GM12878 (cell line): ENCODE results near the gene TFR2. TPM values are rescaled to one million over a fixed set of nuclear protein-coding genes. Genes with fewer than 3 reads are reported as not detected.

Experiments
- ATAC-seq: fragments of 200-7000 bp; cut with Tn5 transposase; 3 replicates; pipeline ENCODE4 v1.9.1; 2020; ENCODE audit warnings: mild to moderate bottlenecking, moderate library complexity
- BruUV-seq: library from RNA; stranded (reverse); fragments of 400-500 nt; replicated peaks from 2 replicates; lab custom pipeline; 2021; lab: Mats Ljungman, UMichigan
- CTCF ChIA-PET: fragments of 300-600 bp; sonication (Branson Sonifier 250); formaldehyde crosslinking; extraction: SDS; loops from one replicate; lab custom pipeline; 2021; ENCODE audit warnings: inconsistent platforms; lab: Yijun Ruan, JAX
- POLR2A ChIA-PET: fragments of 350-600 bp; formaldehyde crosslinking; extraction: SDS; loops from one replicate; lab custom pipeline; 2021; ENCODE audit warnings: inconsistent platforms; lab: Charles Lee
- RAD21 ChIA-PET: fragments of 300-600 bp; sonication (Branson Sonifier 250); formaldehyde crosslinking; loops from one replicate; lab custom pipeline; 2023; ENCODE audit warnings: antibody characterized with exemption; ENCODE audit not compliant: unreplicated experiment; lab: Charles Lee
- SMC1A ChIA-PET: fragments of 300-600 bp; sonication (Branson Sonifier 250); formaldehyde crosslinking; loops from one replicate; lab custom pipeline; 2023; ENCODE audit not compliant: unreplicated experiment, uncharacterized antibody; lab: Charles Lee
- DNase-seq: peaks from one replicate; pipeline ENCODE4 v3.0.0-alpha.2; 2011; ENCODE audit warnings: low read depth, low spot score
- FAIRE-seq: peaks from 3 replicates; lab custom pipeline; 2011; peaks lifted over from hg19 to GRCh38; lab: Jason Lieb, UNC
- H2AFZ ChIP-seq: 2 replicates; pipeline ENCODE4 v1.6.0; 2011; ENCODE audit warnings: low read depth, low read length, control low read depth; ENCODE audit not compliant: control insufficient read depth
- H3K27ac ChIP-seq: 2 replicates; pipeline ENCODE4 v1.5.1; 2011; ENCODE audit warnings: control low read depth; ENCODE audit not compliant: control insufficient read depth, insufficient read depth
- H3K27me3 ChIP-seq, 2 experiments: replicated peaks in 1 of 2; 2 replicates each; pipeline versions ENCODE4 v1.6.0 to v1.6.1; 2011; ENCODE audit warnings: low read length in 1 of 2; ENCODE audit not compliant: control insufficient read depth in 2 of 2, insufficient read depth in 2 of 2
- H3K36me3 ChIP-seq, 2 experiments: 2 replicates each; pipeline ENCODE4 v1.5.1; 2011; ENCODE audit warnings: low read length in 1 of 2; ENCODE audit not compliant: control insufficient read depth in 2 of 2, insufficient read depth in 2 of 2
- H3K4me1 ChIP-seq: 2 replicates; pipeline ENCODE4 v1.6.1; 2011; ENCODE audit warnings: mild to moderate bottlenecking, low read length, moderate library complexity, mixed read lengths; ENCODE audit not compliant: control insufficient read depth, insufficient read depth
- H3K4me2 ChIP-seq: 2 replicates; pipeline ENCODE4 v1.6.0; 2011; ENCODE audit warnings: control low read depth; ENCODE audit not compliant: control insufficient read depth, insufficient read depth
- H3K4me3 ChIP-seq: fragments of 200-600 bp; sonication (generic); 2 replicates; pipeline ENCODE4 v1.5.1; 2016
- H3K79me2 ChIP-seq: 2 replicates; pipeline ENCODE4 v1.6.0; 2011; ENCODE audit warnings: low read length; ENCODE audit not compliant: control insufficient read depth, insufficient read depth
- H3K9ac ChIP-seq: 2 replicates; pipeline ENCODE4 v1.8.0; 2011; ENCODE audit warnings: low read length, control low read depth, mixed read lengths; ENCODE audit not compliant: control insufficient read depth, insufficient read depth
- H3K9me3 ChIP-seq: replicated peaks from 3 replicates; pipeline ENCODE4 v1.5.1; 2011; ENCODE audit warnings: mild to moderate bottlenecking, low read length; ENCODE audit not compliant: control insufficient read depth, insufficient read depth
- H4K20me1 ChIP-seq: 2 replicates; pipeline ENCODE4 v1.6.0; 2011; ENCODE audit not compliant: control insufficient read depth, insufficient read depth
- CEBPB ChIP-seq, 2 experiments: fragments of 150-350 bp in 1 of 2; IDR thresholded peaks; 2 replicates each; pipeline ENCODE4 v1.6.1; 2012 to 2014; ENCODE audit warnings: low read depth in 2 of 2, low read length in 2 of 2, borderline replicate concordance in 1 of 2, inconsistent platforms in 1 of 2
- ETV6 ChIP-seq, 2 experiments: fragments of 450-650 bp in 1 of 2; IDR thresholded peaks in 1 of 2; conservative IDR thresholded peaks in 1 of 2; 2 replicates each; pipeline ENCODE4 v1.6.1; 2014; ENCODE audit warnings: antibody characterized with exemption in 1 of 2, borderline replicate concordance in 1 of 2, low read depth in 1 of 2, mild to moderate bottlenecking in 1 of 2, moderate library complexity in 1 of 2
- EZH2 ChIP-seq: IDR thresholded peaks from 2 replicates; pipeline ENCODE4 v1.6.1; 2012; ENCODE audit warnings: low read depth, mild to moderate bottlenecking, control low read depth, inconsistent platforms, low read length, borderline replicate concordance; ENCODE audit not compliant: control insufficient read depth
- HDAC2 ChIP-seq: fragments of 200-600 bp; sonication (generic); IDR thresholded peaks from 2 replicates; pipeline ENCODE4 v1.6.1; 2017
- KDM1A ChIP-seq: fragments of 200-600 bp; sonication (generic); IDR thresholded peaks from 2 replicates; pipeline ENCODE4 v1.6.1; 2016; ENCODE audit warnings: borderline replicate concordance
- MAX ChIP-seq: IDR thresholded peaks from 2 replicates; pipeline ENCODE4 v1.6.1; 2012; ENCODE audit warnings: low read depth, low read length, improper control_type of control experiment
- MXI1 ChIP-seq: fragments of 150-350 bp; IDR thresholded peaks from 2 replicates; pipeline ENCODE4 v1.6.1; 2011; ENCODE audit warnings: low read depth, mild to moderate bottlenecking, inconsistent platforms, low read length, improper control_type of control experiment
- MYC ChIP-seq: IDR thresholded peaks from 2 replicates; pipeline ENCODE4 v1.6.1; 2011; ENCODE audit warnings: mild to moderate bottlenecking, low read length, moderate library complexity, inconsistent platforms; ENCODE audit not compliant: insufficient read depth, insufficient replicate concordance, insufficient read length, severe bottlenecking
- NR2F1 ChIP-seq: fragments of 450-650 bp; conservative IDR thresholded peaks from 2 replicates; pipeline ENCODE4 v1.6.1; 2017; ENCODE audit warnings: mild to moderate bottlenecking
- STAT1 ChIP-seq: fragments of 450-650 bp; conservative IDR thresholded peaks from 2 replicates; pipeline ENCODE4 v1.6.1; 2014; ENCODE audit warnings: antibody characterized with exemption, mild to moderate bottlenecking
- TCF12 ChIP-seq: IDR thresholded peaks from 2 replicates; pipeline ENCODE4 v1.6.1; 2011; ENCODE audit warnings: low read depth, mild to moderate bottlenecking, low read length
- YBX1 ChIP-seq: fragments of 450-650 bp; IDR thresholded peaks from 2 replicates; pipeline ENCODE4 v1.6.1; 2016; ENCODE audit warnings: antibody characterized with exemption
- YY1 ChIP-seq: IDR thresholded peaks from 2 replicates; pipeline ENCODE4 v1.6.1; 2011; ENCODE audit warnings: low read depth, mild to moderate bottlenecking, low read length
- ZBTB4 ChIP-seq: fragments of 450-650 bp; formaldehyde crosslinking; IDR thresholded peaks from 2 replicates; pipeline ENCODE4 v1.4.0; 2022; ENCODE audit warnings: mild to moderate bottlenecking, moderate library complexity
- ZSCAN29 ChIP-seq: fragments of 450-650 bp; IDR thresholded peaks from 2 replicates; pipeline ENCODE4 v1.6.1; 2017; ENCODE audit warnings: mild to moderate bottlenecking, moderate library complexity
- ZZZ3 ChIP-seq: IDR thresholded peaks from 2 replicates; pipeline ENCODE4 v1.6.1; 2011; ENCODE audit warnings: low read depth; ENCODE audit not compliant: control insufficient read depth, insufficient read length
- WGBS: methylation state at CpG from one replicate; pipeline ENCODE4 v1.1.6; 2016; ENCODE audit warnings: low lambda C conversion rate; ENCODE audit not compliant: insufficient replicate concordance, insufficient coverage; ENCODE audit errors: missing lambda C conversion rate; 5-methylcytosine and 5-hydroxymethylcytosine counted together
- in situ Hi-C: fragments of 300-500 bp; cut with MboI; formaldehyde crosslinking; loops from 9 replicates; pipeline ENCODE4 v1.14.3; 2018; ENCODE audit warnings: mixed read lengths
- intact Hi-C: fragments of 100-400 bp; cut with micrococcal nuclease; formaldehyde crosslinking; loops from one replicate; pipeline ENCODE4 v1.14.2; 2022; ENCODE audit not compliant: unreplicated experiment
- polyA plus RNA-seq, 11 experiments: library from polyadenylated mRNA; depleted of rRNA in 4 of 11; unstranded in 6 of 11; stranded (reverse) in 5 of 11; fragments of >200 nt; fragmentation: Nextera tagmentation in 4 of 11; fragmentation: Illumina TruSeq in 1 of 11; extraction: Ambion mirVana in 4 of 11; extraction: Trizol in 1 of 11; gene quantifications; 1 replicate in 1 of 11; 2 replicates in 10 of 11; pipeline versions ENCODE4 v1.2.1 to v1.2.3, GENCODE V29; 2011 to 2016; ENCODE audit warnings: inconsistent platforms in 2 of 11, missing spikeins in 2 of 11, low read depth in 1 of 11
- total RNA-seq, 4 experiments: library from RNA; depleted of rRNA in 3 of 4; stranded (reverse); fragments of >200 nt in 3 of 4; fragmentation: Illumina TruSeq in 1 of 4; extraction: Trizol in 1 of 4; gene quantifications; 2 replicates each; pipeline versions ENCODE4 v1.2.1 to v1.2.3, GENCODE V29; 2013 to 2021
- TF ChIP-seq, protein P1 (sequence below): IDR thresholded peaks from 2 replicates; pipeline ENCODE4 v1.6.1; 2011; ENCODE audit warnings: mild to moderate bottlenecking, low read depth, low read length, moderate library complexity; ENCODE audit not compliant: insufficient replicate concordance

The TFR2 gene
- total and polyA plus RNA-seq, 10 of the 15 experiments (the other 5 are each of a cell fraction or from before 2014, with no cell fraction given) = 0.30 to 7.2 (median 1.8) TPM

GRCh38 chr7:100621554-100621953 is 19.8 kb downstream of the TFR2 start:
- ChIA-PET RAD21 (no interaction called here), POLR2A (no interaction called here), SMC1A (no interaction called here), CTCF (no interaction called here)
- Histone ChIP-seq H3K9ac (no peak overlapping the region), H3K27ac (no peak overlapping the region), H3K4me2 (no peak overlapping the region), H3K27me3 (no peaks in the 10 kb centered on the region; a peak in 1 of 4 replicates), H3K4me3 (no peak overlapping the region), H3K36me3 (no peaks in the 10 kb centered on the region), H2AFZ (no peak overlapping the region), H4K20me1 (no peaks in the 10 kb centered on the region), H3K79me2 (no peaks in the 10 kb centered on the region), H3K4me1 (no peaks in the 10 kb centered on the region), H3K9me3 (no peaks in the 10 kb centered on the region)
- no peak for FAIRE-seq
- no peak for DNase-seq
- no peak for ATAC-seq
- intact Hi-C loops = no loop called here
- in situ Hi-C loops = no loop called here
- BruUV-seq = no TSS peak
- no peak for TF ChIP-seq ZBTB4 (CRISPR knock-in tag)
- no peak for TF ChIP-seq ETV6 (conservative IDR thresholded peaks at IDR 0.05 in 1 of 2, IDR thresholded peaks at IDR 0.05 in 1 of 2; ENCODE audit: borderline replicate concordance in 1 of 2, low read depth in 1 of 2)
- no peak for TF ChIP-seq MAX
- TF ChIP-seq YY1 = no peak
- TF ChIP-seq KDM1A = no peak
- TF ChIP-seq ZSCAN29 = no peak
- TF ChIP-seq EZH2 = no peak
- TF ChIP-seq TCF12 = no peak
- TF ChIP-seq CEBPB (IDR thresholded peaks at IDR 0.05; ENCODE audit: borderline replicate concordance in 1 of 2, low read depth in 2 of 2, low read length in 2 of 2) = no peak
- TF ChIP-seq, protein P1, sequence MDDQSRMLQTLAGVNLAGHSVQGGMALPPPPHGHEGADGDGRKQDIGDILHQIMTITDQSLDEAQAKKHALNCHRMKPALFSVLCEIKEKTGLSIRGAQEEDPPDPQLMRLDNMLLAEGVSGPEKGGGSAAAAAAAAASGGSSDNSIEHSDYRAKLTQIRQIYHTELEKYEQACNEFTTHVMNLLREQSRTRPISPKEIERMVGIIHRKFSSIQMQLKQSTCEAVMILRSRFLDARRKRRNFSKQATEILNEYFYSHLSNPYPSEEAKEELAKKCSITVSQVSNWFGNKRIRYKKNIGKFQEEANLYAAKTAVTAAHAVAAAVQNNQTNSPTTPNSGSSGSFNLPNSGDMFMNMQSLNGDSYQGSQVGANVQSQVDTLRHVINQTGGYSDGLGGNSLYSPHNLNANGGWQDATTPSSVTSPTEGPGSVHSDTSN = no peak
- no peak for TF ChIP-seq NR2F1
- no peak for TF ChIP-seq ZZZ3
- TF ChIP-seq MYC = no peak
- TF ChIP-seq YBX1 = no peak
- no peak for TF ChIP-seq HDAC2
- TF ChIP-seq STAT1 = no peak
- no peak for TF ChIP-seq MXI1
- 79% methylated on average over 8 of the region's 8 CpGs for WGBS
